HG03095 (cell line): ENCODE results near the gene SLC38A2.
"Not testable (repeated sequence)": the region's sequence is repeated elsewhere in the genome, so short reads cannot be mapped to it uniquely, and the experiment has no call there.

Source experiments
- ATAC-seq: cut with Tn5 transposase; IDR thresholded peaks from one replicate; pipeline ENCODE4 v1.9.1; 2021; ENCODE audit warnings: moderate library complexity; ENCODE audit not compliant: unreplicated experiment

SLC38A2 gene

GRCh38 chr12:46372544-46373300 is at the start of gene SLC38A2:
Gene SLC38A2 (minus strand): TSS chr12:46372773. CDS start chr12:46371293, 1,480 bp downstream.
- peak; percentile 91 for ATAC-seq

- ATAC-seq, result no peak
These were observed 47.1 kb upstream of the SLC38A2 start for GRCh38 chr12:46419675-46420074.

- no peak for ATAC-seq
These were observed 43.0 kb upstream of the SLC38A2 start for GRCh38 chr12:46415552-46415951.

GRCh38 chr12:46414591-46415268 is 42.2 kb upstream of the SLC38A2 start:
- ATAC-seq, result no peak

- ATAC-seq, result no peak
These were observed 40.8 kb upstream of the SLC38A2 start for GRCh38 chr12:46413368-46413767.

- no peak for ATAC-seq
These were observed 40.3 kb upstream of the SLC38A2 start for GRCh38 chr12:46412857-46413256.

- no peak for ATAC-seq
These were observed 37.9 kb upstream of the SLC38A2 start for GRCh38 chr12:46410495-46410894.

- no peak for ATAC-seq
These were observed 37.4 kb upstream of the SLC38A2 start for GRCh38 chr12:46409974-46410373.

- no peak for ATAC-seq
These were observed 36.8 kb upstream of the SLC38A2 start for GRCh38 chr12:46409342-46409741.

GRCh38 chr12:46408441-46408840 is 35.9 kb upstream of the SLC38A2 start:
- ATAC-seq, result no peak

- ATAC-seq, result no peak
These were observed 34.8 kb upstream of the SLC38A2 start for GRCh38 chr12:46407361-46407760.

- no peak for ATAC-seq
These were observed 33.9 kb upstream of the SLC38A2 start for GRCh38 chr12:46406352-46407027.

- ATAC-seq, result no peak
These were observed 32.2 kb upstream of the SLC38A2 start for GRCh38 chr12:46404733-46405132.

GRCh38 chr12:46404225-46404631 is 31.7 kb upstream of the SLC38A2 start:
- no peak for ATAC-seq

GRCh38 chr12:46403719-46404070 is 31.1 kb upstream of the SLC38A2 start:
- no peak for ATAC-seq

- no peak for ATAC-seq
These were observed 30.6 kb upstream of the SLC38A2 start for GRCh38 chr12:46402941-46403718.

- no peak for ATAC-seq
These were observed 29.9 kb upstream of the SLC38A2 start for GRCh38 chr12:46402451-46402850.

GRCh38 chr12:46401662-46402061 is 29.1 kb upstream of the SLC38A2 start:
- ATAC-seq, result no peak

GRCh38 chr12:46400406-46400805 is 27.8 kb upstream of the SLC38A2 start:
- no peak for ATAC-seq

- ATAC-seq, result not testable (repeated sequence)
These were observed 27.1 kb upstream of the SLC38A2 start for GRCh38 chr12:46399461-46400248.
